Activated CD4-positive, CD25-positive, alpha-beta regulatory T cell treated with anti-CD3 and anti-CD28 coated beads, Interleukin-2, amount 50 U/mL, for 72 hours (primary cell): ENCODE measurements around the gene TUBE1.
"Not testable (repeated sequence)": the region's sequence is repeated elsewhere in the genome, so short reads cannot be mapped to it uniquely, and the experiment has no call there.

Experiments
- DNase-seq: peaks from one replicate; pipeline ENCODE4 v3.0.0; 2021

Gene TUBE1

DNA sequence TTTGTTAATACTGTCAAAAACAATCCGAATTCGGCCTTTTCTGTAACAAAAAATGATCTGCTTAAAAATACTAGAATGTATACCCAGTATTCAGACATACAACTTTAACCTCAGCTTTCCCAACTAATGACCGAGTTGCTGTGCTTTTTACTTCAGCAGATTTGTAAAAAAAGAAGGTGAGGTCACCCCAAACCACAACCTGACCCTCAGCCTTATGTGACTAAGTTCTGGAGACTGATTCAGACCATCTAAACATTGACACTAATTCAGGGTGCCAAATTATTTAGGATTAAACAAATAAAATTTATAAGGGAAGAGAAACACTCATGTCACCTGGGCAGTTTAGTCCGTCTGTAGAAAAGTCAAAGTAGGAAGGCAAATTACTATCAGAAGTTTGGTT lies 25.7 kb downstream of the TUBE1 start:
- no peak for DNase-seq

DNA sequence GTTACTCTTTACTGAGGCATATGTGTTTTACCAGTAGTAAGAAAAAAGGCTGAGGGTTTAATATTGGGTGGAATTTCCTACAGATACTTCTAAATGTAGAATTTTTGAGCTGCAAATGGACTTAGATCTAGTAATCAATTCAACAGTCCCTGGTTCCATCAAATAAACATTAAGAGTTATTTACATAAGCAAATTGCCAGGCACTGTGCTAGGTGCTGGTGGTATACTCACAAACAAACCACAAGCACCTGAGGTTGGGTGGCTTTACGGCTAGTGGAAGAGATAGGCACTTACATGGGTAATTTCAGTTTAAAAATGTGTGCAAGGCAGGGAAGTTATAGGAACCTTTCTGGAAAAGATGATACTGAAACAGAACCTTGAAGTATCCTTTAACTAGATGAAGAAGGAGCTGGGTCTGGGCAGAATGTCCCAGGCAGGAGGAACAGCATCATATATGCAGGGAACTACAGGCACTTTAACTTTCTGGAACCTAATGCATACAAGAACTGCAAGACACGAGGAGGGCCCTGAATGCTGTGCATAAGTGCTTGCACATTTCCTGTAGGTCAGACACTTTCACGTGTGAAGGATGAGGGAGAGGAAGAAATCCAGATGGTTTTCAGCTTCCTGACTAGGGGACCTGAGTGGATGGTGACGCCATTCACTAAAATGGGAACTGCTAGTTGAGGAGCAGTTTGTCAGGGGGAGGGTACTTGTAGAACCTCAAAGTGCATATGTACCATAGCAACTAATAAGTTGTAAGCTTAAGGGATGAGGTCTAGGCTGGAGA lies 28.8 kb downstream of the TUBE1 start:
- DNase-seq = no peak

DNA sequence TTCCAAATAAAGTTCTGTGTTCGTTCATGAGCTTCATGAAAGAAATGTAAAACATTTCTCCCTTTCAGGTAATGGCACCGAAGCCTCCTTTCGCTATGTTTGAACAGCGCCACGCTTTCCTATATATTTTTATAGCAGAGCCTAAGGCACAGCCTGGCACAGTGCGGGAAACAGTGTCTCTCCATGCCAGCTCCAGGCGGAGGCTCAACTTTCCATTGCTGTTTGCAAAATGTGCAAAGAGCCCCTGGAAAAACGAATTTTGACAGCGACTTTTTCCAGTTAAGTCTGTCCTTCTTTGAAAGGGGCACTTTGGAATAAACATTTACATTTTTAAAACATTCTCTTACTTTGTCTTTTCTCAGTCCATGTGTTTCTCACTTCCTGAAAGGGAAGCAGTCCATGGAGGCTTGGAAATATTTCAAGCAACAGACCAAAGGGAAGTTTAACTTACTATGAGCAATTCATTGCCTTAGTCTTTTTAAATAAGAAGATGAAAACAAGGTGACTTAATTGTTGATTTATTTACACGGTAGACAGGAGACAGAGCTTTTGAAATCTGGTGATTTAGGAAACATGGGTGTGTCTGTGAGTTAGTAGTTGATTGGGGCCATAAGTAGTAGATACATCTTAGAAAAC lies 32.6 kb downstream of the TUBE1 start:
- no peak for DNase-seq

DNA sequence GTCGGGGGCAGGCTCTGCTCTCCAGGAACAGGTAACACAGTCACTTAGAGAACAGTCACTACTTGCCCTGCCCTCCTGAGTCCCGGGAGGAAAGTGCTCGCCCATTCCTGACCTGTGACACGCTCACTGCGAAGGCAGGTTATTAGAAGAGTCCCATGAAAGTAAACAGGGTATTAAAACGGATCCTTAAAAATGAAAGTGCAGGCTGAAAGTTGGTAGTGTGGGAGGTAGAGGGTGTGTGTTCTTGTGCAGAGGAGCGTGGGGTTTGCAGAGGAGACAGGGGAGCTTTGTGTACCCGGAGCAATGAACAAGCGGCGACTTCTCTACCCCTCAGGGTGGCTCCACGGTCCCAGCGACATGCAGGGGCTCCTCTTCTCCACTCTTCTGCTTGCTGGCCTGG lies 33.3 kb downstream of the TUBE1 start, which contains the start of gene CCN6:
TSS of gene CCN6 (plus strand) at position 104 of the 400 bp plus-strand sequence. CDS start at position 358, 254 bp downstream.
- no peak for DNase-seq

DNA sequence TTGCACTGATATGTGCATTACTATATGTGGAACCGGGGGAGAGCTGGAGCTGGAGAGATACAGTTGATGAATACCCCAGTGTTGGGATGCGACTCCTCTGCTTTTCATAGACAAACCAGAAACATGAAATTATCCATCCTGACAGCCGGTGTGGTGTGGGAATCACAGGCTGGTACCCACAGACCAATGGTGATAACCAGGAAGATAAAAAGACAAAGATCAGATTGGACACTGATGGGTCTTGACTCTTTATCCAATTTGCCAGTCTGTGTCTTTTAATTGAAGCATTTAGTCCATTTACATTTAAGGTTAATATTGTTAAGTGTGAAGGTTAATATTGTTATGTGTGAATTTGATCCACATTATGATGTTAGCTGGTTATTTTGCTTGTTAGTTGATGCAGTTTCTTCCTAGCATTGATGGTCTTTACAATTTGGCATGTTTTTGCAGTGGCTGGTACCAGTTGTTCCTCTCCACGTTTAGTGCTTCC lies 36.0 kb downstream of the TUBE1 start:
- DNase-seq = not testable (repeated sequence)

DNA sequence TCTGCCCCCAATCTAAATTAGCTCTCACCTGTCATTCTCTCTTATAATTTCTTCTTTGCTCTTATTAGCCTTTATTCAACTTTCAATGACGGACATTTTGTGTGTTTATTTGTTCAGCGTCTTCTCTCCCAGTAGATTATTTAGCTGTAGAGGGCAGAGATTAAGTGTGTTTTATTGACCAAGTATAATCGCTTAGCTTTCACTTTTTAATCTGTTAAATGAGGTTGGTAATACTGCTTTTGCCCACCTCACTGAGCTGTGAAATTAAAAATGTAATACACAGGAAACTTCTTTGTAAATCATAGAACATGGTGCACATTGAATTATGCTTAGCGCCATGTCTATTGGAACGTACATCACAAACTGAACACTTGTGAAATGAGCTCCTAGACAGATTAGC lies 36.9 kb downstream of the TUBE1 start:
- DNase-seq = no peak

DNA sequence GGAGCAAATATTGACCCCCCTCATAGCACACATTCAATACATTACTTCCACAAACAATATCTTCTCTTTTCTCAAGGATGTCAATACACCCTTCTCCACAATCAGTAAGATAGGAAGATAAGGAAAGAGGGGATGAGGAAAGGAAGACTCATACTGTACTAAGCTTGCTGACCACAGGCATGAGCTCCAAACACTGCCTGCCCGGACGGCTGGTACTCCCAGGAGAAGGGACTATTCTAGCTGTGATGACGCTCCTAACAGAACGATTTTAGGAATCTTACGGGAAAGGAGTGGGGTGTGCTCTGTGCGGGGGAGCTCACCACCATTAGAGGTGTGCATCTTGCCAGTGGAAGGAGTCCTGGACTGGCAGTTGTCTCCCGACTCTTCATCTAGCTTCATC lies 37.3 kb downstream of the TUBE1 start:
- no peak for DNase-seq

DNA sequence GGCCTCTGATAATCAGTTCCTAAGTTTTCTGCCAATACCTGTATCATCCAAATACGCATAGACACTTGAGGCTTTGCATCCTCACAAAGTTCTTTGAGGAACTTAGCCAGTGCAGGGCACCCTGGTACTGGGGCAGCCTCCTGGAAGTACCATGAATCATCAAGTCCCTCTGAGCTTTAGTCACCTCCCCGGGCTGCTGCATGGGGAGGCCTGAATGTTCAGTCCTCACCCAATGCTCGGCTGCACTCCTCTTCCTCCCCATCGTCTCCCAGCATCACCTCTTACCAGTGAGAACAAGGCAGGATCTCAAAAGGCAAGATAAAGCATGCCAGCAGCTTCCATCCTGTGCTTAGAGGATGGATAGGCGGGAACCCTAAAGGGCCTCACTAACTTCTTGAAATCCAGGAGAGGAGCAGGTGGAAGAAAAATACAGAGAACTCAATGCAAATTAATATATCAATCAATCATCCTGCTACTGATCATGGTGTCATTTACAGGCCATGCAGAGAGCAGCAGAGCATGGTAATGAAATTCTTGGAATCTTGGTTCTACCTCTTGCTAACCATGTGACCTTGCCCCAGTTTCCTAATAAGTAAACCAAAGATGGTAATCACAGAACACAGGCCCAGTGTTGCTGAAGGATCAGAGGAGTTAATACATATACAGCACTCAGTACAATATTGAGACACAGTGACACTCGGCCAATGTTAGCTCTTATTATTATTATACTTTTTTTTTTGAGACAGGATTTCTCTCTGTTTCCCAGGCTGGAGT lies 38.1 kb downstream of the TUBE1 start:
- no peak for DNase-seq

DNA sequence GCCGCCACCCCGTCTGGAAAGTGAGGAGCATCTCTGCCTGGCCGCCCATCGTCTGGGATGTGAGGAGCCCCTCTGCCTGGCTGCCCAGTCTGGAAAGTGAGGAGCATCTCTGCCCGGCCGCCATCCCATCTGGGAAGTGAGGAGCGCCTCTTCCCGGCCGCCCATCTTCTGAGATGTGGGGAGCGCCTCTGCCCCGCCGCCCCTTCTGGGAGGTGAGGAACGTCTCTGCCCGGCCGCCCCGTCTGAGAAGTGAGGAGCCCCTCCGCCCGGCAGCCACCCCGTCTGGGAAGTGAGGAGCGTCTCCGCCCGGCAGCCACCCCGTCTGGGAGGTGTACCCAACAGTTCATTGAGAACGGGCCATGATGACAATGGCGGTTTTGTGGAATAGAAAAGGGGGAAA lies 39.8 kb downstream of the TUBE1 start:
- not testable (repeated sequence) for DNase-seq

DNA sequence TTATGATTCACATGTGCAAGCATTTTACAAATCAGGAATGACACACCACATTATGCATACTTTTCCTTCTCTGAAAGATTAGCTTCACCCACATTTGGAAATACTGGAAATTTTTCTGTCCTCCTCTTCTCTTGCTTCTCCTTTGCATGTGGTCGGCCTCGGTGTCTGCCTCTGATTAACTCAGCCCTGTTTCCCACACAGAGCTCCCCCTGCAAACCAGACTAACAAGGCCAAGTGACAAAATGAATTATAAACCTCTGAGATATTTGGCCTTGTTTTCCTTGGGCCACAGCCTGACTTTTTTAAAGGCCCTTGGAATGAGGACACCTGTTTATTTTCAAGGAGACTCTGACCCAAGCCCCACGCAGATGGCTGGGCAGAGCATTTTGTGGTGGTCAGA lies 42.4 kb downstream of the TUBE1 start:
- no peak for DNase-seq

DNA sequence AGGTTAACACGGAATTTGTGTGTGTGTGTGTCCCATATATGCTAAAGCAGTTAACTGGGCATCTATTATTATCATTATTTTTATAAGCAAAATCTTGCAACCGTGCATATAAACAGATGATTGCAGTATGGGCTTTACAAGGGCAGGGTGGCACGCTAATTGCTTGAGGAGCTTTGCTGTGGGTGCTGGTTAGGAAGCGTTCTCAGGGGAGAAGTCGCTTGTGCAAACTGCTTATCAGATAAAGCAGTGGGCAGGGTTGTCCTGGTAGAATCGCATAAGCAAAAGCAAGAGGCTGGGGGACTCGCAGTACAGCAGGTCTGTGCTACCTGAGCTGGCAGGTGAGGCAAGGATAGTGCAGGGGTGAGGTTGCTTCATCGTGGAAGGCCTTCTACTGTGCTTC lies 43.1 kb downstream of the TUBE1 start:
- no peak for DNase-seq

DNA sequence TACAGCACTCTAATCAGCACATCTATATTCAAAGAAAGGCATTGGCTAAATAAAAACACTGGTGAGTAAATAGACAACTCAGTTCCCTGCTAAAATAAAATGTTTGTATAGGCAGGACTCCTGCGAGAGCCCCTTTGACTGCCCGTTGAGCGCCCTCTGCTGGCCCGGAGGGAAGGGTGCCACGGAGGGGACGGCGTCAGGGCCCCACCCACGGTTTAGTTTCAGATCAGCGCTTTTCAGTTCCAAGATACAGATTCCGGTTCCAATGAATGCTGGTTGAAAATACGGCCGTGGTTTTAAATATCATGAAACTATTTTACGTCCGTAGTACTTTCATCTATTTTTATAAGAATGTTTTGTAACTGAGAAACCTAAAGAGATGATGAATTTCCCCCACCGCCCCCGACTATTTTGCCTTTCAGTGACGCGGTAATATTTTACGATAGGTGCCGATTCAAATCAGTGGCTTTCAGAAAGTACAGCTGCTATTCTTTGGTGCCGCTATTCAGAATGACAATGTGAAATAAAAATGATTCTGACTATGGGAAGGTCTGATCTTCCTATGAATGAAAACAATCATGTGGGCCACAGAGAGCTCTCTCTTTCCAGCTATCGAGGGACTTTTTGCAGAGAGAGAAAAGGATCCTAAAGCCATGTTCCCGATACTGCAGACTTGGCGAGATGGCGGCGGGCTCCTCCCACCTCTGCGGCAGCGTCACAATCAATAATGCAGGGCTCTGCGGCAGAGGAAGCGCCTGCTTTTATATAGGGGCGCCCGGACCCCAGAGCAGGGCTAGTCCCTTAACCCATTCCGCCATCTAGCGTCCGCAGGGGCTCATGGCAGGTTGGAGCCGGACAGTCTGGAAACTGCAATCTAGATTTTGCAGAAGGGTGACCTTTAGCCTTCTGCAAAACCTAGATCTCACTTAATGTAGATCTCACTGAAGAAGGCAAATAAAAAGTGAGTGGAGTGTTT lies 44.0 kb downstream of the TUBE1 start:
- peak; percentile 90 for DNase-seq

DNA sequence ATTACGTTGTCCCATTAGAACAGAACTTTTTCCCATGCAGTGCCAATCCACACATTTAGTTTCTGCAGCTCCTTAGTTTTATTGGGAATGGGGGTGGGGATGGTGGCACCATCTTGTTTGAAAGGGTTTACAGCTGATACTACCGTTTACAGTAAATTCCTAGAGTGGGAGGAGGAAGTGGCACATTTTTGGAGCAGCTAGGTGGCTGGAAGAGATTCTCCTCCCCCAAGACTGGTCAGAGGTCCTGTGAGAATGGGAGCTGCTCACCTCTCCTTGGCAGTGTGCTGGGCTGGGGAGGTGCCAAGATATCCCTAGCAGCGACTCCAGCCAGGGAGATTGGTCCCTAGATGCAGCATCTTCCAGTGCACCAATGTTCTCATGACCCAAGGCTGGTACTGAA lies 45.7 kb downstream of the TUBE1 start:
- DNase-seq = no peak

DNA sequence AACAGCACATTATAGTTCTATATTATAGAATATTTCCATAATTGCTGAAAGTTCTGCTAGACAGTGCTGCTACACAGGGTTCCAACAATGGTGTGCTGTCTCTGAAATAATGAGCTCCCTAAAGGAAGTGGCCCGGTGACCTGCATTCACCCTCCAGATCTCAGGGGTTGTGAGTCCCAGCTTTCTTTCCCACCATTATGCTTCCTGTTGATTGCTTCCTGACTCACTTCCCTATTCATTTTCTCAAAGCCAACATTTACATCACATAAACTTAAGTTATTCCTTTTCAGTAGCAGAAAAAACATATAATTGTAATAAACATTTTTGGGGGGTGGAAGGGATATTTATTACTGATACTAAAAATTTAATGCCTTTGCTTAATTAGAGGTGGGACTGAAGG lies 46.3 kb downstream of the TUBE1 start:
- DNase-seq = no peak

DNA sequence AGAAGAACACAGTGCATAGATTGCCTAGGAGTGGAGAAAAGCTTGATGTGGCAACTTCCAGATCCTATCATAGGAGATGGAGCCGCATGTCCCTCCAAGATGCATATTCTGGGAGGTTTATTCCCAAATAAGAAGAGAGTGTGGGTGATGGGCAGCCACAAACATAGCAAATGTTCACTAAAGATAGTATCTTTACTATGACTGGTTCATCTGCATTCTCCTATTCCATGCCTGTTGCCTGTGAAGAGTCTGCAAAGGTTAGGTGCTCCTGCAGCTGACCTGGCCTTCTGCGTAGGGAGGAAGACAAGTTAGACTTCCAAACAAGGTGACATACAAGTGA lies 47.9 kb downstream of the TUBE1 start:
- no peak for DNase-seq

DNA sequence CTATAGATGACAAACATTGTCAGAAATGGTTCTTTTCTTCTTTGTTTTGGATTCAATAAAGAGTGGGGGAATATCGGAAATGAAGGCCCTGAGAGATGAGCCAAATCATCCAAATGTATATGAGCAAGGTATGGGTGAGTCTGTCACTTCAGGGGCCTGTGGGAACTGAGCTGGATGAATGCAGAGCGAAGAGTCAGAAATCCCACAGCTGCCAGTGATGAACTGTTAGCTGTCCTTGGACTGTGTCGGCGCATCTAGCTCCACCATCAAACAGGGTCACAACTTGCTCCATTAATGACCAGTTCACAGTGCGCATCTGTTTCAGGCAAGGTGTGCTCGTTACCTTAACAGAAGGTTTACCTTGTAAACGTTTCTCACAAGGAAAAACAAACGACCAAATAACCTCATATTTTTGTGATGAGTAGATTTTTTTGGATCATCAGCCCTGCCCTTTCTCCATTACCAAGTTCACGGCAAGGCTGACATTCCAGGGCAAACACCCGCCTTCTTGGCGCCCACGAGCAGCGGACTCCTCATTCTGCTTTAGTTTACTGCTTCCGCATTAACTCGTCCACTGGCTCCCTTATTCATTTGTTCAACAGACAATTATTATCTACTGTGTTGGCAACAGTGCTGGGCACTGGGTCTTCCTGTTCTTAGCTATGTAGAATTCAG lies 48.4 kb downstream of the TUBE1 start:
- DNase-seq = no peak

DNA sequence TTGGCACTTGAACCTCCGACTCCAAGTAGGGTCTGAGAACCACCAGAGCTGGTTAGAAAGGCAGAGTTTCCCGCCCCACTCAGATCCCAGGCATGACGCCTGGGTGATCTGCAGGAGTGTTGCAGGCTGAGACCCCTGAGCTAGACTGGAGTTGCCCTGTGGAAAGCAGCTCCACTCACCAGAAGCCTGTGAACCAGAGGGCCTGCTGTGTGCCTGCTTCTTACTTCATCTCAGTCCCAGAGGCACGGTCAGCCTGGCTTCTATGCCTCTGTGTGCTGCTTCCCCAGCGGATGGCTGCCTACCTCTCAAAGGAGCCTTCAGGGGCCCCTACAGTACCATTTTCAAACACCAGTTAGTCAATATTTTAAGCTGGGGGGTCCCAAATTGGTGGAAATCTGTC lies 49.0 kb downstream of the TUBE1 start:
- no peak for DNase-seq

DNA sequence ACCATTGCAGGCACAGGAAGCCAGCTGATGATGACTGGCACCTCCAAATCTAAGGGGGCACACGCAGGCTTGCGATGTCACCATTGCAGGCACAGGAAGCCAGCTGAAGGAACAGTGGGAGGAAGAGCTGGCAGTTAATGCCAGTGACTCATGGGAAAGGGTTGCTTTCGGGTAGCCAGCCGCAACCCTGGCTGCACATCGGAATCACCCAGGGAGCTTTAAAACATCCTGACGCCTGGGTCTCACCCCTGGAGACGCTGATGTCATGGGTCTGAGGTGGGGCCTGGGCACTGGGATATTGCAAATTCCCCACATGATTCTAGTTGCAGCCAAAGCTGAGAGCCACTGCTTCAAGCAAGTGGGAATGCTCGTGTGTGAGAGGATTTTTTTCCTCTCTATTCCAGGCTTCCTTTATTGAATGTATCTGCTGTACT lies 49.5 kb downstream of the TUBE1 start:
- no peak for DNase-seq

DNA sequence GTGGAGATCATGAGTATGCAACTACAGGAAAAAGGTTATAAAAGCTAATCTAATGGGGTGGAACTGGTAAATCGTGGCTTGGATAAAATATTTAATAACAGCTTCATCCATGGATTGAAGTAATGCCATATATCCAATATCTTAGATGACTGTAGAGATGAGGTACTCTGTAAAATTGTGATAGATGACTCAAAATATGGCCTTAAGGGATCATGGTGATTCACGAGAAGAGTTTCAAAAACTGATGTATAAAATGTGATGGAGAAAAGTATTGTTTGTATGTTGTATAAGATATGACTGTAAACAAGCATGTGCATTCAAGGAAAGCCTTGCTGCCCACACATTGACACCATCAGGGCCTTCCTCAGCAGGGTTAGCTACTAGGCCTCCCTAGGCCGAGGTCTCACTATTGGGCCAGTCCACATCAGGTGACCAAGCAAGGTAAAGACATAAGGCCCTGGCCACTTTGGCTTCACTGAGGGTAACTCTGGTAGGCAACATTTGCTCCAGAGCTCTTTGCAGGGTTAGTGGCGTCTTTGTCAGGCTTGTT lies 51.1 kb downstream of the TUBE1 start:
- no peak for DNase-seq

DNA sequence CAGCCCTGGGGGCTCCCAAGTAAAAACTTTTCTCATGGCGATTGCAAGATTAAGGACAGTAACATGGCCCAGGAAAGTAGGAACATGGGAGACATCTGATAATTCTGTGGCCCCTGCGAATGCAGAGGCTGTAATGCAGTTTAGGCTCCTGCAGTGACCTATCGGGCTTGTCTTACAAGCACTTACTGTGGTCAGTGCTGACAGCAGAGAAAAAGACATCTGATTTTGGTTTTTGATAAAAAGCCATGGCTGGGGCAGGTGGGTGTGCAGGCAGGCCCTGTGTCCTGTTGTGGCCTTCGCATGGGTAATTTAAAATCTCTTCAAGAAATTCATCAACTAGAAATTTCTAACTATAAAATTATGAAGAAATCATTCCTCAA lies 52.7 kb downstream of the TUBE1 start:
- no peak for DNase-seq

DNA sequence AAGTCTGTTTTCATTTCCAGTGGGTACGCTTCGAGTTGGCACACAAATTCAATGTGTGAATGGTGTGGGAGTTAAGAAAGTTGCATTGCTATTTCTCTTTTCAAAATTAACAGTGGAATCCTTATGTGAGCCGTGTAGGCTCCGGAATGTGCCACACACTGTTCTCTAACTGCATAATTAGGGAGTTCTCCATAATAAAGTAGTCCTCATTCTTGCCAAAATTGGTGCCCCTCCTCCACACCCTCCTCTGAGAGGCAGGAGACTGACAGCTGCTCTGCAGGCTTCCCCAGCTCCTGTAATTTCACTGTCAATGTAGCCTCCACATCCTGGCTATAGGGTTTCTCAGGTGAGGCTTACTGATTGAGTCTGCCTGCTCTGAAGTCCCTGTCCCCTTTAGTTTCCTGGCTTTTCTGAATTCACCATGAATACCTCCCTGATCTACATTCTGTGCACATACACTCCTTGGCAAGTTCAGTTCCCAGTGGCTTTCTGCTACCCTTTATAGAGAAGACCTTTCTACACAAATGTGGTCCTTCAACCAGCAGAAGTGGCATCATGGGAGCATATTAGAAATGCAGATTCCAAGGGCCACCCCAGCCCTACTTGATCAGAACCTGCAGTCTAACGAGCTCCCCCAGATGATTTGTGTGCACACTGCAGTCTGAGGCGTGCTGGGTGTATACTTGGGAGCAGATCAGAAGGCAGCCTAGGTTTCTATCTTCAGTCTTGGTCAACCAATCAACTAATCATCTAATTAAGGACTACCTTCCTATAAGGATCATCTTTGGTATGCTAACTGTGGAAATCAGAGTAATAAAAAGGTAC lies 53.3 kb downstream of the TUBE1 start:
- no peak for DNase-seq
